OCI-M1 (cell line): ENCODE measurements around the gene GLP2R.

Experiments used
- DNase-seq: peaks from one replicate; lab custom pipeline; 2025; lab: John Stamatoyannopoulos, UW

GLP2R gene

GRCh38 chr17:9925457-9925856, 99.7 kb downstream of the GLP2R start:
- DNase-seq = no peak

GRCh38 chr17:9926150-9926804, 100.6 kb downstream of the GLP2R start:
- no peak for DNase-seq

GRCh38 chr17:9928601-9929333, 103.0 kb downstream of the GLP2R start:
- DNase-seq = peak; percentile 26

- no peak for DNase-seq
These were observed 104.1 kb downstream of the GLP2R start for GRCh38 chr17:9929871-9930270.

GRCh38 chr17:9931144-9931741, 105.5 kb downstream of the GLP2R start:
- DNase-seq = no peak

GRCh38 chr17:9932491-9932890, 106.8 kb downstream of the GLP2R start:
- no peak for DNase-seq

- DNase-seq = no peak
These were observed 108.6 kb downstream of the GLP2R start for GRCh38 chr17:9934331-9934730.

- no peak for DNase-seq
These were observed 109.7 kb downstream of the GLP2R start for GRCh38 chr17:9935408-9935807.

GRCh38 chr17:9936095-9936494, 110.4 kb downstream of the GLP2R start:
- DNase-seq = no peak

GRCh38 chr17:9937241-9937761, 111.6 kb downstream of the GLP2R start:
- DNase-seq = no peak

GRCh38 chr17:9937901-9938300, 112.2 kb downstream of the GLP2R start:
- DNase-seq = no peak

- DNase-seq = no peak
These were observed 113.0 kb downstream of the GLP2R start for GRCh38 chr17:9938764-9939163.

GRCh38 chr17:9940841-9941240, 115.1 kb downstream of the GLP2R start:
- DNase-seq = no peak

- DNase-seq = no peak
These were observed 115.6 kb downstream of the GLP2R start for GRCh38 chr17:9941305-9941704.
